ENCODE measurements around the gene DENND2D. TPM values are rescaled to one million over a fixed set of nuclear protein-coding genes. Genes with fewer than 3 reads are reported as not detected.

DENND2D gene
- total and polyA plus RNA-seq, 2 donors (not counting 3 experiments of a cell fraction or from before 2014, with no cell fraction given) = 0.41 to 1.00 TPM

DNA sequence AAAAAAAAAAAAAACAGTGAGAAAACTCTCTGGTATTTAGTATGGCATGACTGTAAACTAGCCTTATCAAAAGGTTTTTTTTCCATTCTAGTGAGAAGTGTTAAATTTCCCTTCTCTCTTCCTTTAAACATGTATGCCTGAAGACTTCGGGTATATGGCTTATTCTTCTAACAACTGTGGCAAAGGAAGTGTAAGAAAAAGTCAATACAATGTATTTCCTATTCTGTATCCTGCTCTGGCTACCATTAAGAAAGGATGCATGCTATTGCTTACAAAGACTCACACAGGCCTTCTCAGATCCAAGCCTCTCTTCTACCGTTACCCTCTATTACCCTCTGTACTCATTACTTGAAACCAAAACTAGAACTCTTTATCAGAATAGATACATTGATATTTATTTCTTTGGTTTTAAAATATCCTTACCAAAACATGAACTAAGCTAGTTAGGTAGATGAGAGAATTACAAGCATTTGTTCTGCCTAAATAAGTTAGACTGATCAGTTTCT is 52.0 kb downstream of the DENND2D start:
- H3K27ac ChIP-seq (ENCODE audit: insufficient read depth, low read depth, low read length) = no peak overlapping the region
- H3K79me2 ChIP-seq (ENCODE audit: control insufficient read depth, insufficient read depth, low read length) = peaks cover 62% of the 10 kb centered on the region
- CTCF ChIA-PET = no interaction called here
- peaks cover 3% of the 10 kb centered on the region for H3K4me1 ChIP-seq (ENCODE audit: control insufficient read depth, extremely low read depth, insufficient read depth, low read length)
- peaks cover 2% of the 10 kb centered on the region for H4K20me1 ChIP-seq (replicated peaks; ENCODE audit: control insufficient read depth, extremely low read depth, insufficient read depth, low read length)
- H3K9ac ChIP-seq (replicated peaks; ENCODE audit: extremely low read depth, insufficient read depth, low read length) = no peak overlapping the region
- dilution Hi-C loops (cut with MboI; ENCODE audit: extremely low pct_ligation_motif_present, low sequenced_read_pairs) = no loop called here
- H3K4me3 ChIP-seq (replicated peaks in 1 of 3; ENCODE audit: insufficient read depth in 1 of 3, low read depth in 1 of 3, low read length in 3 of 3) = no peak overlapping the region
- FAIRE-seq (no peak), DNase-seq (ENCODE audit: low read depth, low spot score) (peak; percentile 64)
- TF ChIP-seq MYC (IDR thresholded peaks at IDR 0.05; ENCODE audit: low read depth, low read length) (no peak), CTCF (IDR thresholded peaks at IDR 0.05; ENCODE audit: extremely low read depth in 1 of 2, insufficient read depth in 1 of 2, low read depth in 1 of 2, low read length in 2 of 2) (no peak), EZH2 (IDR thresholded peaks at IDR 0.05; ENCODE audit: borderline replicate concordance, low read depth, low read length, severe bottlenecking) (no peak), FOS (IDR thresholded peaks at IDR 0.05; ENCODE audit: borderline replicate concordance, insufficient read depth, low read length) (no peak), POLR2AphosphoS5 (IDR thresholded peaks at IDR 0.05; ENCODE audit: insufficient read depth, low read depth, low read length) (no peak), JUN (IDR thresholded peaks at IDR 0.05; ENCODE audit: borderline replicate concordance, insufficient read depth, insufficient read length, low read depth) (no peak), POLR2A (IDR thresholded peaks at IDR 0.05; ENCODE audit: low read depth, low read length) (no peak), GATA2 (IDR thresholded peaks at IDR 0.05; ENCODE audit: insufficient read depth, insufficient read length, low read depth, low read length) (no peak), MAX (IDR thresholded peaks at IDR 0.05; ENCODE audit: insufficient read depth, insufficient read length) (no peak)
- H3K9me3 ChIP-seq (replicated peaks; ENCODE audit: control insufficient read depth, insufficient read depth, low read length) = no peaks in the 10 kb centered on the region
- no peak overlapping the region for H3K4me2 ChIP-seq (ENCODE audit: insufficient read depth, low read length)
- intact Hi-C loops (cut with micrococcal nuclease) = loop anchor here (1.0 kb wide), 1 partner anchor 8 kb away; the partner anchor contains the start of genes CEPT1 and DRAM2
- H2AFZ ChIP-seq (ENCODE audit: low read depth, low read length) = no peak overlapping the region
- H3K36me3 ChIP-seq (ENCODE audit: control insufficient read depth in 2 of 2, extremely low read depth in 1 of 2, insufficient read depth in 2 of 2, low read length in 2 of 2) = peaks cover 8% of the 10 kb centered on the region in 2 experiments
- POLR2A ChIA-PET = no interaction called here
- H3K9me1 ChIP-seq (replicated peaks; ENCODE audit: control insufficient read depth, extremely low read depth, insufficient read depth, low read length) = no peaks in the 10 kb centered on the region
- H3K27me3 ChIP-seq (ENCODE audit: control insufficient read depth in 2 of 2, insufficient read depth in 2 of 2, low read length in 2 of 2) = no peaks in the 10 kb centered on the region
- no TSS peak for BruUV-seq (replicated peaks)

Measured in endothelial cell of umbilical vein (primary cell).